ENCODE data around the gene MROH9.

GRCh38 chr1:171017426-171017825, 82.1 kb downstream of the MROH9 start:
- TF ChIP-seq CTCF (IDR thresholded peaks at IDR 0.05; ENCODE audit: low read depth, low read length): no peak
- no peak for TF ChIP-seq POLR2A (IDR thresholded peaks at IDR 0.05; ENCODE audit: extremely low read depth, insufficient read length)
